ENCODE results near the gene ZNF362. TPM values are rescaled to one million over a fixed set of nuclear protein-coding genes. Genes with fewer than 3 reads are reported as not detected.

The ZNF362 gene
- total RNA-seq, 2 donors from 2014 or later: 27.4 to 41.5 TPM

GRCh38 chr1:33336580-33336979, 80.3 kb downstream of the ZNF362 start:
- Mint-ChIP-seq H3K4me3 (no peak overlapping the region), H3K27ac (no peak overlapping the region), H3K36me3 (ENCODE audit: low read depth) (peaks cover 33% of the 10 kb centered on the region), H3K9me3 (no peaks in the 10 kb centered on the region), H3K4me1 (peaks cover 57% of the 10 kb centered on the region), H3K27me3 (ENCODE audit: insufficient read depth) (peaks cover 47% of the 10 kb centered on the region)
- no peak overlapping the region for H3K9ac ChIP-seq (ENCODE audit: extremely low read depth, low read length, poor library complexity, severe bottlenecking)
- WGBS, 2 experiments (ENCODE audit: insufficient coverage in 1 of 2, insufficient read length in 1 of 2): 81% methylated on average over 9 of the region's 9 CpGs; no CpG with 5 or more reads in 1 of the 2 experiments
- H3K4me1 ChIP-seq (ENCODE audit: control insufficient read depth, insufficient read depth, low read length): peaks cover 44% of the 10 kb centered on the region
- H3K9me3 ChIP-seq (ENCODE audit: control insufficient read depth, low read length): no peaks in the 10 kb centered on the region
- H3K27ac ChIP-seq (ENCODE audit: low read depth, low read length): no peak overlapping the region
- H3K4me3 ChIP-seq (ENCODE audit: low read length): no peak overlapping the region
- TF ChIP-seq, protein P1, sequence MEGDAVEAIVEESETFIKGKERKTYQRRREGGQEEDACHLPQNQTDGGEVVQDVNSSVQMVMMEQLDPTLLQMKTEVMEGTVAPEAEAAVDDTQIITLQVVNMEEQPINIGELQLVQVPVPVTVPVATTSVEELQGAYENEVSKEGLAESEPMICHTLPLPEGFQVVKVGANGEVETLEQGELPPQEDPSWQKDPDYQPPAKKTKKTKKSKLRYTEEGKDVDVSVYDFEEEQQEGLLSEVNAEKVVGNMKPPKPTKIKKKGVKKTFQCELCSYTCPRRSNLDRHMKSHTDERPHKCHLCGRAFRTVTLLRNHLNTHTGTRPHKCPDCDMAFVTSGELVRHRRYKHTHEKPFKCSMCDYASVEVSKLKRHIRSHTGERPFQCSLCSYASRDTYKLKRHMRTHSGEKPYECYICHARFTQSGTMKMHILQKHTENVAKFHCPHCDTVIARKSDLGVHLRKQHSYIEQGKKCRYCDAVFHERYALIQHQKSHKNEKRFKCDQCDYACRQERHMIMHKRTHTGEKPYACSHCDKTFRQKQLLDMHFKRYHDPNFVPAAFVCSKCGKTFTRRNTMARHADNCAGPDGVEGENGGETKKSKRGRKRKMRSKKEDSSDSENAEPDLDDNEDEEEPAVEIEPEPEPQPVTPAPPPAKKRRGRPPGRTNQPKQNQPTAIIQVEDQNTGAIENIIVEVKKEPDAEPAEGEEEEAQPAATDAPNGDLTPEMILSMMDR (conservative IDR thresholded peaks at IDR 0.05): no peak
- peaks cover 34% of the 10 kb centered on the region for H3K36me3 ChIP-seq (ENCODE audit: control insufficient read depth, insufficient read depth, low read length)
- DNase-seq: no peak
- no peaks in the 10 kb centered on the region for H3K27me3 ChIP-seq (ENCODE audit: control insufficient read depth, insufficient read depth, low read length, poor library complexity, severe bottlenecking)

- DNase-seq: no peak
- no peak overlapping the region for H3K27ac ChIP-seq (ENCODE audit: low read depth, low read length)
- H3K27me3 ChIP-seq (ENCODE audit: control insufficient read depth, insufficient read depth, low read length, poor library complexity, severe bottlenecking): no peaks in the 10 kb centered on the region
- peaks cover 45% of the 10 kb centered on the region for H3K27me3 Mint-ChIP-seq (ENCODE audit: insufficient read depth)
- no peaks in the 10 kb centered on the region for H3K9me3 ChIP-seq (ENCODE audit: control insufficient read depth, low read length)
- H3K27ac Mint-ChIP-seq: peak overlapping the region; percentile 98
- H3K4me1 Mint-ChIP-seq: peaks cover 65% of the 10 kb centered on the region
- no peak overlapping the region for H3K9ac ChIP-seq (ENCODE audit: extremely low read depth, low read length, poor library complexity, severe bottlenecking)
- H3K4me3 ChIP-seq (ENCODE audit: low read length): no peak overlapping the region
- H3K9me3 Mint-ChIP-seq: no peaks in the 10 kb centered on the region
- H3K36me3 Mint-ChIP-seq (ENCODE audit: low read depth): peaks cover 25% of the 10 kb centered on the region
- H3K4me1 ChIP-seq (ENCODE audit: control insufficient read depth, insufficient read depth, low read length): peaks cover 49% of the 10 kb centered on the region
- TF ChIP-seq, protein P1 (conservative IDR thresholded peaks at IDR 0.05): no peak
- H3K4me3 Mint-ChIP-seq: no peak overlapping the region
- H3K36me3 ChIP-seq (ENCODE audit: control insufficient read depth, insufficient read depth, low read length): peaks cover 26% of the 10 kb centered on the region
- 70 to 75% methylated on average over 5 to 6 of the region's 6 CpGs for WGBS, 2 experiments (ENCODE audit: insufficient coverage in 1 of 2, insufficient read length in 1 of 2)
Measured at GRCh38 chr1:33337441-33337840, 81.1 kb downstream of the ZNF362 start.

GRCh38 chr1:33338048-33338439, 81.8 kb downstream of the ZNF362 start:
- peaks cover 55% of the 10 kb centered on the region for H3K4me1 ChIP-seq (ENCODE audit: control insufficient read depth, insufficient read depth, low read length)
- H3K4me1 Mint-ChIP-seq: peaks cover 72% of the 10 kb centered on the region
- DNase-seq: no peak
- H3K4me3 ChIP-seq (ENCODE audit: low read length): peak overlapping the region; percentile 64
- 65% methylated on average over 1 of the region's 1 CpG; no CpG with 5 or more reads in 1 of the 2 experiments for WGBS, 2 experiments (ENCODE audit: insufficient coverage in 1 of 2, insufficient read length in 1 of 2)
- H3K9me3 ChIP-seq (ENCODE audit: control insufficient read depth, low read length): no peaks in the 10 kb centered on the region
- peaks cover 22% of the 10 kb centered on the region for H3K36me3 ChIP-seq (ENCODE audit: control insufficient read depth, insufficient read depth, low read length)
- H3K27ac ChIP-seq (ENCODE audit: low read depth, low read length): peak overlapping the region; percentile 97
- no peaks in the 10 kb centered on the region for H3K27me3 ChIP-seq (ENCODE audit: control insufficient read depth, insufficient read depth, low read length, poor library complexity, severe bottlenecking)
- TF ChIP-seq, protein P1 (conservative IDR thresholded peaks at IDR 0.05): no peak
- peak overlapping the region; percentile 98 for H3K27ac Mint-ChIP-seq
- H3K36me3 Mint-ChIP-seq (ENCODE audit: low read depth): peaks cover 24% of the 10 kb centered on the region
- H3K9me3 Mint-ChIP-seq: no peaks in the 10 kb centered on the region
- H3K4me3 Mint-ChIP-seq: peak overlapping the region; percentile 47
- H3K27me3 Mint-ChIP-seq (ENCODE audit: insufficient read depth): peaks cover 42% of the 10 kb centered on the region
- peak overlapping the region; percentile 52 for H3K9ac ChIP-seq (ENCODE audit: extremely low read depth, low read length, poor library complexity, severe bottlenecking)
